RCC 7860 (cell line): ENCODE measurements around the gene LYPD6B.
"Not testable (repeated sequence)": the region's sequence is repeated elsewhere in the genome, so short reads cannot be mapped to it uniquely, and the experiment has no call there.

Experiments used
- DNase-seq: peaks from one replicate; pipeline ENCODE4 v3.0.0-alpha.2; 2015; ENCODE audit warnings: low spot score
- FAIRE-seq: peaks from 2 replicates; lab custom pipeline; 2012; peaks lifted over from hg19 to GRCh38; lab: Jason Lieb, UNC

LYPD6B gene

GRCh38 chr2:149251436-149251835, 212.9 kb downstream of the LYPD6B start:
- not testable (repeated sequence) for FAIRE-seq, DNase-seq

- DNase-seq, FAIRE-seq: not testable (repeated sequence)
Observed at GRCh38 chr2:149256877-149257276, 218.4 kb downstream of the LYPD6B start.

- DNase-seq (no peak), FAIRE-seq (no peak)
Observed at GRCh38 chr2:149258531-149258930, 220.0 kb downstream of the LYPD6B start.

DNA sequence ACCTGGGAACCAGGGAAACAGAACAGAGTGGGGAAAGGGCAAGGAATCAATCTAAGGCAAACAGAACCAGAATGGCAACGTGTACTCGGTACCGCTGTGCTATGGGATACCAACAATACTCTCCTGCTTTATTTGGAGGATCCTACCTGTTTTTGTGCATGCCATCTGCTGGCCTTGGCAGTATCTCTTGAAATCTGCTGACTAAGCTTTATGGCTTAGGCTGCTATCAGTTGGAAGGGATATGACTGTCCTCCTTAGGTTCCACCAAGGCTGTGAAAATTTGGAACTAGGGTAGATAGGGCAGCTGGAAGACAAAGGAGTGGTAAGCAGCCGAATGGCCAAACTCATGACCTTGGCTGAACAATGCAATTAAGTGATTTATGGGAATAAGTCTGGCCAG, 220.6 kb downstream of the LYPD6B start:
- FAIRE-seq (no peak), DNase-seq (no peak)

DNA sequence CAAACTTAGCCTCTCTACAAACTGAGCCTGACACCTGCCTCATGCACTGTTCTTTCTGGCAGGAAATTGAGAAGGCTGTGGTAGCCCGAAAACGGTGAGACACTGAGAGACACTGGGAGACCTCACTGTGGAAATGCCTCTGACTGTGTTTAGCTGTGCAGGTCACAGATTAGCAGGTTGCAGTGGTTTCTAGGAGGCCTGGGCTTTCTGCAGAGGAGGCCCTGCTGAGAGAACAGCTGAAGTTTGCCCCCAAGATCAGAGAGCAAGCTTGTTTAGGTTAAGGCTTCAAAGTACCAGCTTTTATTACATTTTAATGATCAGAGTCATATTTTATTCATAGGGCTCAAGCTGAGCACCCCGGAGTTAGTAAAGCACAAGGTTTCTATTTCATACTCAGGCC, 223.2 kb downstream of the LYPD6B start:
- DNase-seq, result no peak
- FAIRE-seq, result no peak
